ENCODE measurements around the gene TARBP1.

- TF ChIP-seq CTCF (IDR thresholded peaks at IDR 0.05) (no peak), POLR2A (IDR thresholded peaks at IDR 0.05) (no peak), POLR2AphosphoS5 (IDR thresholded peaks at IDR 0.05) (no peak), EP300 (IDR thresholded peaks at IDR 0.05) (no peak)
Observed at GRCh38 chr1:234526922-234527321, 47.9 kb upstream of the TARBP1 start.
